B cell (primary cell): ENCODE results near the gene TTLL11. TPM values are rescaled to one million over a fixed set of nuclear protein-coding genes. Genes with fewer than 3 reads are reported as not detected.

Experiments
- ATAC-seq: fragments of 200-7000 bp; cut with Tn5 transposase; one replicate; pipeline ENCODE4 v1.10.0; 2021; ENCODE audit warnings: low read depth, mild to moderate bottlenecking, moderate number of reproducible peaks, moderate library complexity
- CTCF ChIA-PET: fragments of 350-600 bp; sonication (Branson Sonifier 250); formaldehyde crosslinking; loops from one replicate; lab custom pipeline; 2021; ENCODE audit warnings: antibody characterized with exemption, inconsistent platforms; lab: Charles Lee
- POLR2A ChIA-PET: fragments of 350-600 bp; sonication (Branson Sonifier 250); formaldehyde crosslinking; loops from one replicate; lab custom pipeline; 2021; ENCODE audit warnings: antibody characterized with exemption; lab: Charles Lee
- DNase-seq: peaks from one replicate; pipeline ENCODE4 v3.0.0; 2013
- H2AFZ ChIP-seq: 2 replicates; pipeline ENCODE4 v1.6.1; 2012; ENCODE audit warnings: mild to moderate bottlenecking, low read depth, low read length; ENCODE audit not compliant: insufficient read depth, poor library complexity, severe bottlenecking
- H3K27ac ChIP-seq, 2 donors: 1 replicate in 1 of 2; 2 replicates in 1 of 2; pipeline ENCODE4 v1.5.1; 2012 to 2013; ENCODE audit warnings: low read length in 2 of 2, mild to moderate bottlenecking in 2 of 2, moderate library complexity in 1 of 2
- H3K27me3 ChIP-seq, 4 experiments: fragments of 200-600 bp in 1 of 4; sonication (generic) in 1 of 4; replicated peaks in 1 of 4; 1 replicate in 2 of 4; 2 replicates in 2 of 4; pipeline versions ENCODE4 v1.6.1 to v1.7.0; 2013 to 2016; ENCODE audit warnings: low read length in 3 of 4, mild to moderate bottlenecking in 2 of 4, mixed read lengths in 1 of 4, moderate library complexity in 1 of 4; ENCODE audit not compliant: insufficient read depth in 4 of 4, control insufficient read depth in 3 of 4; ENCODE audit errors: control extremely low read depth in 1 of 4
- H3K36me3 ChIP-seq, 2 experiments: replicated peaks in 1 of 2; 1 replicate in 1 of 2; 2 replicates in 1 of 2; pipeline versions ENCODE4 v1.6.1 to v1.7.1; 2013; ENCODE audit warnings: low read length in 1 of 2; ENCODE audit not compliant: insufficient read depth in 2 of 2, control insufficient read depth in 1 of 2; ENCODE audit errors: control extremely low read depth in 1 of 2, extremely low read depth in 1 of 2
- H3K4me1 ChIP-seq, 2 donors: fragments of 200-600 bp in 1 of 2; sonication (generic) in 1 of 2; 1 replicate in 1 of 2; 2 replicates in 1 of 2; pipeline versions ENCODE4 v1.5.1 to v1.6.1; 2013 to 2017; ENCODE audit warnings: low read length in 2 of 2; ENCODE audit not compliant: control insufficient read depth in 2 of 2, insufficient read depth in 2 of 2
- H3K4me2 ChIP-seq: replicated peaks from 2 replicates; pipeline ENCODE3; 2012; ENCODE audit warnings: mild to moderate bottlenecking, low read depth, low read length; ENCODE audit not compliant: poor library complexity, severe bottlenecking
- H3K4me3 ChIP-seq, 5 experiments: fragments of 200-600 bp in 1 of 5; sonication (generic) in 1 of 5; 1 replicate in 3 of 5; 2 replicates in 2 of 5; pipeline versions ENCODE4 v1.5.1 to v1.7.0; 2011 to 2016; ENCODE audit warnings: low read length in 4 of 5, mild to moderate bottlenecking in 4 of 5, low read depth in 2 of 5, control low read depth in 1 of 5, moderate library complexity in 1 of 5; ENCODE audit not compliant: insufficient read depth in 1 of 5; ENCODE audit errors: control extremely low read depth in 1 of 5, extremely low read depth in 1 of 5
- H3K79me2 ChIP-seq: fragments of 200-600 bp; sonication (generic); one replicate; pipeline ENCODE4 v1.6.0; 2016; ENCODE audit warnings: low read length; ENCODE audit not compliant: control insufficient read depth, insufficient read depth
- H3K9ac ChIP-seq: fragments of 200-600 bp; sonication (generic); 2 replicates; pipeline ENCODE4 v1.6.1; 2017; ENCODE audit warnings: mild to moderate bottlenecking, low read length, moderate library complexity
- H3K9me3 ChIP-seq, 3 donors: one replicate each; pipeline versions ENCODE4 v1.6.1 to v1.7.1; 2013; ENCODE audit warnings: low read length in 2 of 3; ENCODE audit not compliant: control insufficient read depth in 2 of 3, insufficient read depth in 1 of 3; ENCODE audit errors: control extremely low read depth in 1 of 3
- H4K20me1 ChIP-seq: 2 replicates; pipeline ENCODE4 v1.6.0; 2012; ENCODE audit warnings: mild to moderate bottlenecking, low read length; ENCODE audit not compliant: insufficient read depth, control insufficient read depth, poor library complexity, severe bottlenecking
- H3K27ac Mint-ChIP-seq: one replicate; pipeline ENCODE4 v1.8.0; 2021; ENCODE audit warnings: mixed read lengths
- H3K27me3 Mint-ChIP-seq: one replicate; pipeline ENCODE4 v1.8.0; 2021; ENCODE audit warnings: mixed read lengths
- H3K4me1 Mint-ChIP-seq: one replicate; pipeline ENCODE4 v1.8.0; 2021; ENCODE audit warnings: mixed read lengths
- H3K4me3 Mint-ChIP-seq: one replicate; pipeline ENCODE4 v1.8.0; 2021; ENCODE audit warnings: mixed read lengths
- H3K9me3 Mint-ChIP-seq: one replicate; pipeline ENCODE4 v1.8.0; 2022; ENCODE audit warnings: mixed read lengths; ENCODE audit not compliant: insufficient read depth
- CTCF ChIP-seq: fragments of 200-600 bp; IDR thresholded peaks from one replicate; pipeline ENCODE4 v1.8.0; 2022; ENCODE audit warnings: antibody characterized with exemption, mild to moderate bottlenecking
- EZH2 ChIP-seq: IDR thresholded peaks from 2 replicates; pipeline ENCODE4 v1.6.1; 2012; ENCODE audit warnings: borderline replicate concordance, low read depth, mild to moderate bottlenecking, moderate library complexity, low read length; ENCODE audit not compliant: insufficient read depth, poor library complexity, severe bottlenecking
- WGBS: methylation state at CpG from one replicate; pipeline ENCODE4 v1.1.5; 2013; ENCODE audit warnings: missing lambda C conversion rate; ENCODE audit not compliant: insufficient coverage; 5-methylcytosine and 5-hydroxymethylcytosine counted together
- intact Hi-C: fragments of 100-400 bp; cut with micrococcal nuclease; formaldehyde crosslinking; loops from one replicate; pipeline ENCODE4 v1.10.0; 2022
- polyA plus RNA-seq: library from polyadenylated mRNA; depleted of rRNA; stranded (reverse); fragments of >200 nt; gene quantifications from 2 replicates; pipeline ENCODE4 v1.2.3, GENCODE V29; 2012
- total RNA-seq, 2 donors: library from RNA; stranded (reverse); fragments of 120-200 nt in 1 of 2; gene quantifications; 1 replicate in 1 of 2; 2 replicates in 1 of 2; pipeline versions ENCODE4 v1.2.3 to v1.2.4, GENCODE V29; 2013 to 2022

TTLL11 gene
- total and polyA plus RNA-seq, 2 donors (not counting 1 experiment from before 2014, with no cell fraction given): 3.6 to 3.8 TPM

- Histone ChIP-seq H3K9me3 (no peaks in the 10 kb centered on the region), H3K4me3 (no peak overlapping the region), H3K79me2 (no peaks in the 10 kb centered on the region), H3K4me1 (no peaks in the 10 kb centered on the region), H2AFZ (no peak overlapping the region), H3K27me3 (no peaks in the 10 kb centered on the region), H3K36me3 (no peaks in the 10 kb centered on the region), H3K27ac (no peak overlapping the region), H4K20me1 (no peaks in the 10 kb centered on the region), H3K9ac (no peak overlapping the region), H3K4me2 (no peak overlapping the region)
- no peaks in the 10 kb centered on the region for H3K9me3 Mint-ChIP-seq
- no peaks in the 10 kb centered on the region for H3K27me3 Mint-ChIP-seq
- peaks cover 5% of the 10 kb centered on the region for H3K4me1 Mint-ChIP-seq
- ChIA-PET CTCF (no interaction called here), POLR2A (no interaction called here)
- TF ChIP-seq CTCF (no peak), EZH2 (no peak)
- WGBS: no CpG with 5 or more reads among the region's 3 CpGs
- no peak overlapping the region for H3K27ac Mint-ChIP-seq
- no peak for DNase-seq
- no peak overlapping the region for H3K4me3 Mint-ChIP-seq
- no peak for ATAC-seq
- intact Hi-C loops: no loop called here
Observed at GRCh38 chr9:121893786-121894185, 199.3 kb downstream of the TTLL11 start.

- intact Hi-C loops: no loop called here
Observed at GRCh38 chr9:121892706-121893105, 200.4 kb downstream of the TTLL11 start.

More at GRCh38 chr9:121892706-121893105, 200.4 kb downstream of the TTLL11 start:
- no peak overlapping the region for H3K4me3 ChIP-seq
- no peak overlapping the region for H2AFZ ChIP-seq
- H3K9me3 Mint-ChIP-seq: no peaks in the 10 kb centered on the region
- CTCF ChIA-PET: no interaction called here
- no peak overlapping the region for H3K27ac Mint-ChIP-seq
- no peaks in the 10 kb centered on the region for H3K4me1 ChIP-seq
- no peaks in the 10 kb centered on the region for H3K36me3 ChIP-seq
- POLR2A ChIA-PET: no interaction called here
- no peak overlapping the region for H3K9ac ChIP-seq
- no peaks in the 10 kb centered on the region for H3K27me3 Mint-ChIP-seq
- H3K27me3 ChIP-seq: no peaks in the 10 kb centered on the region
- H4K20me1 ChIP-seq: no peaks in the 10 kb centered on the region
- no peak for ATAC-seq
- peaks cover 5% of the 10 kb centered on the region for H3K4me1 Mint-ChIP-seq
- no peak for DNase-seq
- no peaks in the 10 kb centered on the region for H3K9me3 ChIP-seq
- no peaks in the 10 kb centered on the region for H3K79me2 ChIP-seq
- 90% methylated on average over 2 of the region's 5 CpGs for WGBS
- H3K27ac ChIP-seq: no peak overlapping the region
- TF ChIP-seq CTCF (no peak), EZH2 (no peak)
- H3K4me2 ChIP-seq: no peak overlapping the region
- no peak overlapping the region for H3K4me3 Mint-ChIP-seq
